ENCODE measurements around the gene ZNF599. TPM values are rescaled to one million over a fixed set of nuclear protein-coding genes. Genes with fewer than 3 reads are reported as not detected.

The ZNF599 gene
- total and polyA plus RNA-seq, 4 experiments from 2014 or later = 8.0 to 10.7 (median 9.9) TPM

DNA sequence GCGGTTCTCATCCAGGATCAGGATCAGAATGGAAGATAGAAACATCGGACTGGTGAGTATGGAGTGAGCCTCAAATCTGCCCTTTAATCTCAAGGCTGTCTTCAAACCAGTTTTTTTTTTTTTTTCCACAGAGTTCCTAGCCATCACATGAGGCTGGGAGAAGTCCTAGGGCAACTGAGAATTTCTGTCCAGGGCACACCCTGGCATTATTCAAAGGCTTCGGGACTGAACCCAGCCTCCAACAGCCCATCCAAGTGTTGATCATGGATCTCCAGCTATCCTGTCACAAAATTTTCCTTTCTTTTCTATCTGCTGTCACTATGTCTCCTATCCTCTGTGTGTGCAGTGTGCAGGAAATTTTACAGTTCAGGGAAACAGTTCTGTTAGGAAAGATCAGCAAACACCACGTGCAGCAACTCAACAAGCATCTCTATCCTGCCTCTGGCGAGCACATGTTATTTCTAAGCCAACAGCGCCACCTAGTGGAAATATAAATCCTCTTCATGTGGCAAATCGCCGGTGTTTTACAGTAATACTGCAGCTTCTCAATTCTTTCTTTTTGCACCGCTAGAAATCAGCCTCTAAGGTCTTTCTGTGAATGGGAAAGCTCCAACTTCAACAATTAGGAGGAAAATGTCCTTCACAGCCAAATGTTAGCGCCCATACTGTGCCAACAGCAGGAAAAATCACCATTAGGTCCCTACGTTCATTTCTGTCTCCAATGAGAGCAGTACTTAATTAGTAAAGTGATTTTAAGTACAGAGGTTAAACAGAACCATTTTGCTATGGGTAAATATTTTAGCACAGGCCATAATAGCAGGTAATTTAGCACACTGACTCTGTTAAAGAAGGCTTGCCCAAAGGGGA lies 60.4 kb downstream of the ZNF599 start:
- H3K9me3 Mint-ChIP-seq = peaks cover 3 to 27% (median 18%) of the 10 kb centered on the region in 8 donors
- peak; percentile 64 to 74 (median 71) for DNase-seq
- intact Hi-C loops (cut with micrococcal nuclease) = loop anchor here (1.0 to 10.0 kb wide), 4 partner anchors 49 to 935 kb away; no protein-coding TSS in a partner anchor
- no peak overlapping the region for H3K4me3 Mint-ChIP-seq
- POLR2A ChIA-PET (ENCODE audit: partially characterized antibody) = no interaction called here
- CTCF ChIA-PET (ENCODE audit: partially characterized antibody) = interaction anchor here (0.6 to 8.2 kb wide), 9 partner anchors 9 to 212 kb away, joined by 3 to 144 read pairs (median 5); partner anchors contain the start of gene ZNF181
- peaks cover 0 to 1% (median under 1%) of the 10 kb centered on the region in 4 donors for H3K4me1 Mint-ChIP-seq
- Histone ChIP-seq H3K4me3 (ENCODE audit: low read length in 2 of 2) (no peak overlapping the region), H3K27me3 (ENCODE audit: insufficient read depth, low read length) (no peaks in the 10 kb centered on the region), H3K4me1 (ENCODE audit: insufficient read depth, low read length) (no peaks in the 10 kb centered on the region), H3K36me3 (ENCODE audit: insufficient read depth, low read length) (no peaks in the 10 kb centered on the region), H3K27ac (ENCODE audit: low read depth, low read length) (no peak overlapping the region), H3K9me3 (ENCODE audit: control insufficient read depth in 1 of 2, low read length in 2 of 2) (no peaks in the 10 kb centered on the region)
- H3K36me3 Mint-ChIP-seq = peaks cover 2 to 10% of the 10 kb centered on the region in 2 donors
- H3K27ac Mint-ChIP-seq = no peak overlapping the region
- peaks cover 15 to 17% of the 10 kb centered on the region in 2 donors for H3K27me3 Mint-ChIP-seq

DNA sequence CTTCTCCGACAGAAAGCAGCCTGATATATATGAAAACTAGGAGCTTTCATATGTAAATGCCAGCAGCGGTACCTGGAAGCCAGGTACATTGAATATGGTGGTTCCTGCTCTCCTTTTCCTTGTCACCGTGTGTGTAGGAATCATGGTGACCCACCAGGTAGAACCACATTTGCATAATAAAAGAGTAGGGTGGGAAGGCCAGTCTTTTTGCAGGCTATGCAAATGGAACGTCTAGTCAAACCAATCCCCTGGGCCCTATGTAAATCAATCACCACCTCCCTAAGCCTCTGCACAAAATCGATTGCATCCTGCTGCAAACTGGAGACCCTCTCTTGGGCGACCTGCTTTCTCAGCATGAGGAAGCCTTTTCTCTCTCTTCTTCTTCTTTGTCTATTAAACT lies 61.1 kb downstream of the ZNF599 start:
- DNase-seq = no peak
- Histone ChIP-seq H3K9me3 (ENCODE audit: control insufficient read depth in 1 of 2, low read length in 2 of 2) (no peaks in the 10 kb centered on the region), H3K4me1 (ENCODE audit: insufficient read depth, low read length) (no peaks in the 10 kb centered on the region), H3K36me3 (ENCODE audit: insufficient read depth, low read length) (no peaks in the 10 kb centered on the region), H3K27ac (ENCODE audit: low read depth, low read length) (no peak overlapping the region), H3K4me3 (ENCODE audit: low read length in 2 of 2) (no peak overlapping the region), H3K27me3 (ENCODE audit: insufficient read depth, low read length) (no peaks in the 10 kb centered on the region)
- Mint-ChIP-seq H3K4me3 (no peak overlapping the region), H3K9me3 (peaks cover 3 to 34% (median 23%) of the 10 kb centered on the region in 8 donors), H3K27ac (no peak overlapping the region), H3K27me3 (peaks cover 15 to 18% of the 10 kb centered on the region in 2 donors), H3K36me3 (peaks cover 2 to 10% of the 10 kb centered on the region in 2 donors), H3K4me1 (peaks cover 0 to 1% (median under 1%) of the 10 kb centered on the region in 4 donors)
- ChIA-PET CTCF (ENCODE audit: partially characterized antibody) (interaction anchor here (0.6 to 8.2 kb wide), 6 partner anchors 29 to 212 kb away, joined by 3 to 144 read pairs (median 4); no protein-coding TSS in a partner anchor), POLR2A (ENCODE audit: partially characterized antibody) (no interaction called here)
- intact Hi-C loops (cut with micrococcal nuclease) = loop anchor here (1.0 to 10.0 kb wide), 4 partner anchors 49 to 935 kb away; no protein-coding TSS in a partner anchor

Other genes with a start within 250 kb of the ZNF599 start
- under 1 TPM; 0.73 to 0.75 TPM for gene SCGB2B2, start 96.1 kb downstream of the ZNF599 start, total RNA-seq
- not detected for gene SCGB2B2, start 96.1 kb downstream of the ZNF599 start, polyA plus RNA-seq
- 10 to 100 TPM; 50.8 to 53.3 TPM for gene ZNF302, start 95.5 kb downstream of the ZNF599 start, total RNA-seq
- gene ZNF302, start 95.5 kb downstream of the ZNF599 start, polyA plus RNA-seq = 10 to 100 TPM; 18.2 to 19.4 TPM
- gene ZNF181, start 39.0 kb downstream of the ZNF599 start, total RNA-seq = 10 to 100 TPM; 23.6 to 24.0 TPM
- 10 to 100 TPM; 14.2 to 37.0 TPM for gene ZNF181, start 39.0 kb downstream of the ZNF599 start, polyA plus RNA-seq
- 1 to 10 TPM; 9.2 to 9.7 TPM for gene ZNF30, start 153.7 kb upstream of the ZNF599 start, total RNA-seq
- 1 to 10 TPM; 5.4 to 5.7 TPM for gene ZNF30, start 153.7 kb upstream of the ZNF599 start, polyA plus RNA-seq
- 10 to 100 TPM; 33.9 to 34.7 TPM for gene ZNF792, start 191.0 kb upstream of the ZNF599 start, total RNA-seq
- 10 to 100 TPM; 10.1 to 23.9 TPM for gene ZNF792, start 191.0 kb upstream of the ZNF599 start, polyA plus RNA-seq
- 100 to 1,000 TPM; 205 to 221 TPM for gene GRAMD1A, start 227.1 kb upstream of the ZNF599 start, total RNA-seq
- 10 to 100 TPM; 16.3 to 55.4 TPM for gene GRAMD1A, start 227.1 kb upstream of the ZNF599 start, polyA plus RNA-seq